GM13977 (cell line): ENCODE measurements around the gene CACNA1C.

Experiments
- DNase-seq: peaks from one replicate; pipeline ENCODE4 v3.0.0; 2012; ENCODE audit warnings: low spot score
- in situ Hi-C: fragments of 300-500 bp; cut with MboI; formaldehyde crosslinking; loops from one replicate; pipeline ENCODE4 v1.12.0; 2022; ENCODE audit warnings: low sequenced_read_pairs, low pct_unique_long_range_greater_than_20kb, mixed read lengths, inconsistent platforms; ENCODE audit not compliant: unreplicated experiment
- TF ChIP-seq, protein P1 (sequence below): IDR thresholded peaks from 2 replicates; pipeline ENCODE4 v1.5.1; 2012; ENCODE audit warnings: mild to moderate bottlenecking, control low read depth; ENCODE audit not compliant: insufficient read depth; ENCODE audit errors: extremely low read depth, missing control alignments

Gene CACNA1C

DNA sequence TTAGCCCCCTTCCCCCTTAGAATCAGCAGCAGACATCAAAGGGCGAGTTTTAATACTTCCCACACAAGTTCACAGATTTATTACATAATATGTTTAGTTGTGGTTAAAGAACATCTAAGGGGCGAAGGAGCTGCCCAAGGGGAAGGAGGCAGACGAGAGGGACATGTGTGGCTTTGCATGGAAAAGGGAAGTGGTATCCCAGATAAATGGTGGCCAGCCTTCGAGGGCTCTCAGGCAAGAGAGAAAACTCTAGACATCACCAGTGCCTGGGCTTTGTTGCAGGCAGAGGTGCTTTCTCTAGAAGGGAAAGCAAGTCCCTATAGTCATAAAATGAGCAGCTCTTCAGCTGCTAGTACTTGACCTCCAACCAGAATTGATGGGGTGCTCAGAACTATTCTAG, 121.2 kb downstream of the CACNA1C start:
- TF ChIP-seq, protein P1, sequence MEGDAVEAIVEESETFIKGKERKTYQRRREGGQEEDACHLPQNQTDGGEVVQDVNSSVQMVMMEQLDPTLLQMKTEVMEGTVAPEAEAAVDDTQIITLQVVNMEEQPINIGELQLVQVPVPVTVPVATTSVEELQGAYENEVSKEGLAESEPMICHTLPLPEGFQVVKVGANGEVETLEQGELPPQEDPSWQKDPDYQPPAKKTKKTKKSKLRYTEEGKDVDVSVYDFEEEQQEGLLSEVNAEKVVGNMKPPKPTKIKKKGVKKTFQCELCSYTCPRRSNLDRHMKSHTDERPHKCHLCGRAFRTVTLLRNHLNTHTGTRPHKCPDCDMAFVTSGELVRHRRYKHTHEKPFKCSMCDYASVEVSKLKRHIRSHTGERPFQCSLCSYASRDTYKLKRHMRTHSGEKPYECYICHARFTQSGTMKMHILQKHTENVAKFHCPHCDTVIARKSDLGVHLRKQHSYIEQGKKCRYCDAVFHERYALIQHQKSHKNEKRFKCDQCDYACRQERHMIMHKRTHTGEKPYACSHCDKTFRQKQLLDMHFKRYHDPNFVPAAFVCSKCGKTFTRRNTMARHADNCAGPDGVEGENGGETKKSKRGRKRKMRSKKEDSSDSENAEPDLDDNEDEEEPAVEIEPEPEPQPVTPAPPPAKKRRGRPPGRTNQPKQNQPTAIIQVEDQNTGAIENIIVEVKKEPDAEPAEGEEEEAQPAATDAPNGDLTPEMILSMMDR = no peak
- DNase-seq = no peak
- in situ Hi-C loops = no loop called here

DNA sequence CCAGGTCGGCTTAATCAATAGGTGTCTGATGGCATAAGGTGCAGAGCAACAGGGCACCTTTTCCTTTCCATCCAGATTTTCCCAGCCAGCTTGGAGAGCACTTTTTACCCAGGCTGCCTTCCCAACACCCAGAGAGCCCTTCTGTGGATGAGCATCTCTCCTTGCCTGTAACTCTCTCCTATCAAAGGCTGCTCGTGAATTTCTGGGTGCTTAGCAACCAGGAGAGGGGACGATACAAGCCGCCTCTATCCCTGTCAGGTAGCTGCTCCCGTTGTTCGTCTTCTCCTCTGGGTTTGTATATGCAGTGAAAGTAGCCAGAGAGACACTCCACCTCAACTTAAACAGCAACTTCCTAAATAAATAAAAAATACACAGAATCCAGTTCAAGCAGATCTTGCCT, 124.2 kb downstream of the CACNA1C start:
- TF ChIP-seq, protein P1 = no peak
- in situ Hi-C loops = no loop called here
- DNase-seq = no peak

DNA sequence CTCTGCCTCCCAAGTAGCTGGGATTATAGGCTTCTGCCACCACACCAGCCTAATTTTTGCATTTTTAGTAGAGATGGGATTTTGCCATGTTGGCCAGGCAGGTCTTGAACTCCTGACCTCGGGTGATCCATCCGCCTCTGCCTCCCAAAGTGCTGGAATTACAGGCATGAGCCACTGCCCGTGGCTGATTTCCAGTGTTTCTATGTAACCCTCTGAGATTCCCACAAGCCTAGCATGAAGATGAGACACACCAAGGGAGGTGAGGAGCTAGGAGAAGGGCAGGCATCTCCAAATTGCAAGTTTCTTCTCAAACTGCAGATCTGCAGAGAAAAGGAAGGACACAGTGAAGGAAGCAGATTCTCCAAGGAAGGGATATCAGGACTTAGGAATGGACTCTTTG, 125.0 kb downstream of the CACNA1C start:
- TF ChIP-seq, protein P1 = no peak
- in situ Hi-C loops = no loop called here
- no peak for DNase-seq

DNA sequence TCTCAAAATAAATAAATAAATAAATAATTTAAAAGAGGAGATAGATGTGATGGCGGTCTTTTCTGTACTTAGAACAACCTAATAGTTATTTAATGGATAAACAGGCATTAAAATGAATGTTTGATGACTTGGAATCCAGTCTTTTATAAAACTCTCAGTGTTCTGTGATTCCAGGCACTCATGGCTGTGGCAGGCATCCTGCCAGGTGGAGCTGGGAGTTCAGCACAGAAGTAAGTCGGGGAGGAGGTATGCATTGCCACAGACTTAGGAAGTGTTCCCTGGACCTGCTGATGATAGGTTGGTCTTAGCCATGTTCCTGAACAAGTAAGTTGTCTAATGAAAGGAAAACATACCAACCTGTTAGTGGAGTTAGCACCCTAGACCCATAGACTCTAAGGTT, 126.3 kb downstream of the CACNA1C start:
- DNase-seq = no peak
- TF ChIP-seq, protein P1 = no peak
- in situ Hi-C loops = no loop called here

DNA sequence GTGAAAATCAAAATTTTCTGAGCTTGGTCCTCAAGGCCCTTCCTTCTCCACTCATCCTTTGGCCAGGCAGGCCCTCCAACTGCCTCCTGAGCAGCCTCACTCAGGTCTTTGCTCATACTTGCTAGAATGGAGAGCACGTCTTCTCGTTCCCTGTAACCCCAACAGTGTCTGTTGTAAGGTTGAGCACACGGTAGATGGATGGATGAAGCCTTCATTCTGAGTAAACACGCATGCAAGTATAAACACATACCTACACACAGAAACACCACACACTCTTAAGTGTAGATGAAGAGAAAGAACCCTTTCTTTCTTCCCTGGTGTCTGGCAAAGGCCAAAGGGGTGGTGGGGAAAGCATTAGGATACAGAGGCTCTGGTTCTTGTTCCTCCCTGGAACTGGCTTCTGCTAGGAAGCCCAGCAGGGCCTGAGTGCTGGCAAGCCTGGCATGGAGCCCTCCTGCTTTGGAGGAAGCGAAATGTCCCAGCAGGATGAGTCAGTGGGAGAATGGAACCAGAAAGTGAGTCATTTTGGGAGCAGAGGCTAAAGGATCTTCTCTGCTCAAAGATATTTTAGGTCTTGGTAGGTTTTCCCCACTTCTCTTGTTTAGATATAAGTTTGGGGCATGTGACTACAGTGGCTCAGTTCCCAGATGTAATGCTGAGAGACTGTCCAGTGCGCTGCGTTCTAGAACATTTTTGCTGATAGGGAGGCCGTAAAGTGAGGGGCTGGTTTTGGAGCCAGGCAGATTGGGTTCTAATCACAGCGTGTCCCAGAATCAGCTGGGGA, 127.4 kb downstream of the CACNA1C start:
- TF ChIP-seq, protein P1 = no peak
- in situ Hi-C loops = no loop called here
- no peak for DNase-seq

DNA sequence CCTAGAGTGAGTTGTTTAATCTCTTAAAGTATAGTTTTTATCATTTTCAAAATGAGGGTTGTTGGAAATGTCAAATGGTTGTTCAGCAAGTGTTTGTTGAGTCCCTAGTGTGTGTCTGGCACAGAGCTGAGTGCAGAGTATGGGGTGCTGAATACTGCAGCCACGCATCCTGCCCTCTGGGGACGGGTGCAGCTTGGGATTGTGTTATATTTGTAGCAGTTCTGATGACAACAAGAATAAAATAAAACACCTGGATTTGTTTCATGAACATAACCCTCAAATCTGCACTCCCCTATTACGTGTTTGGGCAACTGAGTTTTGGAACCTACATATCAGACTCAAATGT, 127.9 kb downstream of the CACNA1C start:
- TF ChIP-seq, protein P1 = no peak
- no peak for DNase-seq
- in situ Hi-C loops = no loop called here
